Glutamatergic neuron (in vitro differentiated cells): ENCODE measurements around the gene TMCC1. TPM values are rescaled to one million over a fixed set of nuclear protein-coding genes. Genes with fewer than 3 reads are reported as not detected.
A peak's percentile ranks its signal among the peaks of the same experiment; 100 is the strongest.

Experiments
- DNase-seq: peaks from one replicate; pipeline ENCODE4 v3.0.0; 2022
- H3K27ac Mint-ChIP-seq: one replicate; pipeline ENCODE4 v1.8.0; 2020; ENCODE audit warnings: mild to moderate bottlenecking, mixed read lengths, inconsistent platforms; ENCODE audit not compliant: unreplicated experiment
- H3K27me3 Mint-ChIP-seq: one replicate; pipeline ENCODE4 v1.8.0; 2020; ENCODE audit warnings: mild to moderate bottlenecking, moderate library complexity, mixed read lengths, inconsistent platforms; ENCODE audit not compliant: unreplicated experiment
- H3K36me3 Mint-ChIP-seq: one replicate; pipeline ENCODE4 v1.8.0; 2020; ENCODE audit warnings: mild to moderate bottlenecking, mixed read lengths, inconsistent platforms; ENCODE audit not compliant: unreplicated experiment
- H3K4me1 Mint-ChIP-seq: one replicate; pipeline ENCODE4 v1.8.0; 2020; ENCODE audit warnings: mild to moderate bottlenecking, low read depth, mixed read lengths, inconsistent platforms; ENCODE audit not compliant: unreplicated experiment
- H3K4me3 Mint-ChIP-seq: one replicate; pipeline ENCODE4 v1.8.0; 2020; ENCODE audit warnings: mild to moderate bottlenecking, mixed read lengths, inconsistent platforms; ENCODE audit not compliant: unreplicated experiment
- H3K9me3 Mint-ChIP-seq: one replicate; pipeline ENCODE4 v1.8.0; 2020; ENCODE audit warnings: mild to moderate bottlenecking, moderate library complexity, mixed read lengths, inconsistent platforms; ENCODE audit not compliant: unreplicated experiment
- total RNA-seq: library from RNA; stranded (reverse); fragmentation: NEBNext Ultra II Directional; extraction: Animal tissue kit (Norgen Biotek cat#: 25700); gene quantifications from one replicate; pipeline ENCODE4 v1.2.1, GENCODE V29; 2021; ENCODE audit not compliant: unreplicated experiment
- TF ChIP-seq, protein P1 (sequence below): fragments of 200-600 bp; sonication (generic); IDR thresholded peaks from one replicate; pipeline ENCODE4 v1.5.0; 2021; ENCODE audit not compliant: partially characterized antibody, unreplicated experiment

Gene TMCC1
- total RNA-seq, 1 donor from 2014 or later = 42.2 TPM

DNA sequence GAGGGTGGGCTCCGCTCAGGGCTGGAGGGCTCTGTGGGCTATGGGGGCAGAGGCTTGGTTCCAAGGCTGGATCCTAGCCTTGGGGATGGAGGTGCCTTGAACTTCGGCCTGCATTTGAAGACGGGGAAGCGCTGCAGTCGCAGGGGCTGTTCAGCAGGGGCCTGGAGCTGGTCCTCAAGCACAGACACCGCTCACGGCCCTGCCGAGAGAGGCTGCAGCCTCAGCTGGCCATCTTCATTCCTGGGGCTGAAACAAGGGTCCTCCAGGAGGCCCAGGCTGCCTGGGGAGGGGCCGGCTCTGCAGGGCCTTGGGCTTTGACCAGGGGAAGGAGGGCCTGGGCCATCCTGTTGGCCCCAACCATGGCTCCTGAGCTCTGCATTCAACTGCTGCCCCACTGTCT, 261.5 kb downstream of the TMCC1 start:
- Mint-ChIP-seq H3K27ac (no peak overlapping the region), H3K4me3 (no peak overlapping the region), H3K9me3 (peaks cover 9% of the 10 kb centered on the region), H3K4me1 (peaks cover 7% of the 10 kb centered on the region), H3K27me3 (peaks cover 5% of the 10 kb centered on the region), H3K36me3 (peaks cover 4% of the 10 kb centered on the region)
- TF ChIP-seq, protein P1, sequence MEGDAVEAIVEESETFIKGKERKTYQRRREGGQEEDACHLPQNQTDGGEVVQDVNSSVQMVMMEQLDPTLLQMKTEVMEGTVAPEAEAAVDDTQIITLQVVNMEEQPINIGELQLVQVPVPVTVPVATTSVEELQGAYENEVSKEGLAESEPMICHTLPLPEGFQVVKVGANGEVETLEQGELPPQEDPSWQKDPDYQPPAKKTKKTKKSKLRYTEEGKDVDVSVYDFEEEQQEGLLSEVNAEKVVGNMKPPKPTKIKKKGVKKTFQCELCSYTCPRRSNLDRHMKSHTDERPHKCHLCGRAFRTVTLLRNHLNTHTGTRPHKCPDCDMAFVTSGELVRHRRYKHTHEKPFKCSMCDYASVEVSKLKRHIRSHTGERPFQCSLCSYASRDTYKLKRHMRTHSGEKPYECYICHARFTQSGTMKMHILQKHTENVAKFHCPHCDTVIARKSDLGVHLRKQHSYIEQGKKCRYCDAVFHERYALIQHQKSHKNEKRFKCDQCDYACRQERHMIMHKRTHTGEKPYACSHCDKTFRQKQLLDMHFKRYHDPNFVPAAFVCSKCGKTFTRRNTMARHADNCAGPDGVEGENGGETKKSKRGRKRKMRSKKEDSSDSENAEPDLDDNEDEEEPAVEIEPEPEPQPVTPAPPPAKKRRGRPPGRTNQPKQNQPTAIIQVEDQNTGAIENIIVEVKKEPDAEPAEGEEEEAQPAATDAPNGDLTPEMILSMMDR = no peak
- no peak for DNase-seq

DNA sequence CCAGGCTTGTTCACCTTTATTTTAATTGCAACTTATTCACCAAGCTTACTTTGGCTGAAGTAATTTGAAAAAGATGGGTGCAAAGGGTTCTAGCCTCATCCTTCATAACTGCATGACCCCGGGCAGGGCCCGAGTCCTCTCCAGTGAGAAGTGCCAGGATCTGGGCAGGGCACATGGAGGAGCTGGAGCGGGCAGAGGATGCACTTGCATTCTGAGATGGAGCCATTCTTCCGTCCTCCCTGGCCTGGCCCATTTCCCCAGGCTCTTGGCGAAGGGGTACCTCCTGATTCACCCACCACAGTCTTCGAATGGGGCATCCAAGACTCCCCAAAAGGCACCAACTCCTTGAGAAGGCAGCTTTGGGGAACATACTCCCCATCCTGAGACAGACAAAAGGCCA, 264.5 kb downstream of the TMCC1 start:
- Mint-ChIP-seq H3K4me1 (peaks cover 16% of the 10 kb centered on the region), H3K27me3 (peaks cover 5% of the 10 kb centered on the region), H3K36me3 (no peaks in the 10 kb centered on the region), H3K9me3 (peaks cover 13% of the 10 kb centered on the region), H3K27ac (no peak overlapping the region), H3K4me3 (no peak overlapping the region)
- TF ChIP-seq, protein P1 = no peak
- DNase-seq = no peak

DNA sequence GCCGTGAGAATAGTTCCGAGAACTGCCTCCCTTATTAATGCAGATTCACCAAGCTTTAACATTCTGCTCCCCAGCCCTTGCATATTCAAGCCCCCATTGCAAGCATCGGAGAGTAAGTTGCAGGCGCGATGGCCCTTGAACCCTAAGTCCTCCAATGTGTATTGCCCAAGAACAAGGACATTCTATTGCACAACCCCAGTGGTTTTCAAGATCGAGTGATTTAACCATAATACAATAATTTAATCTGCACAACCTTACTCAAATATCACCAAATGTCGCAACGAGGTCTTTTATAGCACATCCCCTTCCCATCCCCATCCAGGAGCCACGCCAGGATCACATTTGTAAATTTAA, 265.4 kb downstream of the TMCC1 start:
- H3K4me1 Mint-ChIP-seq = peaks cover 16% of the 10 kb centered on the region
- TF ChIP-seq, protein P1 = no peak
- peak overlapping the region; percentile 83 for H3K4me3 Mint-ChIP-seq
- no peak for DNase-seq
- H3K27me3 Mint-ChIP-seq = peaks cover 5% of the 10 kb centered on the region
- H3K36me3 Mint-ChIP-seq = no peaks in the 10 kb centered on the region
- H3K27ac Mint-ChIP-seq = peak overlapping the region; percentile 98
- peaks cover 13% of the 10 kb centered on the region for H3K9me3 Mint-ChIP-seq

DNA sequence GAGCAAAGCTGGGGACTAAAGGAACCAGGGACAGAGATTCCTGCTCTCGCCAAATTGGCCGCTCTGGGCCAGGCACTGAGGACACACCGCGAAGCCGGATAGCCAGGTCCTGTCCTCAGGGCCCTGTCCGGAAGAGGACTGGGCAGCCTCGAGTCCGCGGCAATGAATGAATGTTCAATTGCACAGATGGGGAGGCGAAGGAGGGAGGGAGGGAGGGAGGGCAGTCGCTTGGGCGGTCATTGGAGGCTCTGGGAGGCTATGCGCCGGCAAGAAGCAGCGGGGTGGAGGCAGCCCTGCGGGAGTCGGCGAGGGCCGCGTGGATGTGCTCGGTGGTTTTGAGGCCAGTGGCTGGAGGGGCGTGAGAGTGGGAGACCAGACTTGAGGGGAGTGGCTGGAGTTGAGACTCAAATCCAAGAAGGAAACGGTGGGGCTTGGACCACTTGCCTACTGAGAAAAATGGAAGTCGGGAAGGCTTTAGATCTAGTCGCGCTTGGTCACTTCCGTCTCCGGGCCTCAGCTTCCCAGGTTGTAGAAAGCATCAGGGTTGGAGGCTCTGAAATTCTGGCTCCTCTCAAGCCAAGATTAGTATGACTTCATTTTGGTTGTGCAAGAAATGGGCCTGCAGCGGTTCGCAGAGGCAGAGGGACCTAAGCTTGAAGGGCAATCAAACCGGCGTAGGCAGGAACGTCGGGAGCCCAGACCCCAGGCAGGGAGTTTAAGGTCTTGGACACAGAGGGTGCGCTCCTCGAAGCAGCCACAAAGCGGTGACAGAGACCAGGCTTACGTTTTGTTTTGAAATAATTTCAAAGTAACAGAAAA, 266.0 kb downstream of the TMCC1 start:
- TF ChIP-seq, protein P1 = peak; percentile 61
- DNase-seq = peak; percentile 78
- no peaks in the 10 kb centered on the region for H3K36me3 Mint-ChIP-seq
- peak overlapping the region; percentile 98 for H3K27ac Mint-ChIP-seq
- H3K4me1 Mint-ChIP-seq = peaks cover 16% of the 10 kb centered on the region
- peaks cover 7% of the 10 kb centered on the region for H3K27me3 Mint-ChIP-seq
- H3K9me3 Mint-ChIP-seq = peaks cover 14% of the 10 kb centered on the region
- peak overlapping the region; percentile 83 for H3K4me3 Mint-ChIP-seq

DNA sequence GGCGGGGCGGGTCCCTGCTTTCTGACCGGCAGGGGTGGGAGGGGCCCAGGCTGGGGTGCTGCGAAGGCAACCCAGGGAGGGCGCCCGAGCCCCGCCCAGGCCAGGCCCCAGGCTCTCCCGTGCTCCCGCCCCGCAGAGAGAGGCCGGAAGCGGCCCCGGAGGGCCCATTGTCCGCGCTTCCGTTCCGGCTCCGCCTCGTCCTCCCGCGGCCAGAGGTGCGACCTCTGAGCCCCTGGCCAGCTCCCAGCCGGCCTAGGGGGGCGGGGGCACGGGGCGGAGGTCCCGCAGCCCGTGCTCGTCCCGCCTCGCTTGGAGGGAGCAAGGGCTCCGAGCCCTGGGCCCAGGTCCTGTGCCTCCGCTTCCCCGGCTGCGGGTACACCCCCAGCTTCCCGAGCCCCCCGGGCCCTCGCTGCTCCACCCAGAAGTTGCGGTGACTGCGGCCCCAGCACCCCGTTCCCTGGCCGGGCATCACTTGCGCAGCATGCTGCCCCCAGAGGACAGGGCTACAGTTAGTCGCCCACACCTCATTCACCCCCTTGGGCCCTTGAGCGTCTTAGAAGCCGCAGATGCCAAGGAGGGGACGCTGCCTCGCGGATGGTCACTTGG, 266.7 kb downstream of the TMCC1 start:
- H3K4me1 Mint-ChIP-seq = peaks cover 16% of the 10 kb centered on the region
- peaks cover 14% of the 10 kb centered on the region for H3K9me3 Mint-ChIP-seq
- TF ChIP-seq, protein P1 = no peak
- peaks cover 7% of the 10 kb centered on the region for H3K27me3 Mint-ChIP-seq
- peak overlapping the region; percentile 98 for H3K27ac Mint-ChIP-seq
- peak; percentile 87 for DNase-seq
- H3K4me3 Mint-ChIP-seq = peak overlapping the region; percentile 83
- H3K36me3 Mint-ChIP-seq = no peaks in the 10 kb centered on the region
